NB4 (cell line): Measurements from ENCODE around the gene TUBD1.

Experiments
- MYC ChIP-seq: IDR thresholded peaks from 2 replicates; pipeline ENCODE4 v1.6.1; 2011; ENCODE audit warnings: low read depth, low read length
- POLR2A ChIP-seq: IDR thresholded peaks from 2 replicates; pipeline ENCODE4 v1.6.1; 2011; ENCODE audit warnings: mild to moderate bottlenecking; ENCODE audit not compliant: insufficient read length; ENCODE audit errors: extremely low read depth
- TF ChIP-seq, protein P1 (sequence below): IDR thresholded peaks from one replicate; pipeline ENCODE4 v1.5.1; 2012; ENCODE audit warnings: low read depth, low read length

DNA sequence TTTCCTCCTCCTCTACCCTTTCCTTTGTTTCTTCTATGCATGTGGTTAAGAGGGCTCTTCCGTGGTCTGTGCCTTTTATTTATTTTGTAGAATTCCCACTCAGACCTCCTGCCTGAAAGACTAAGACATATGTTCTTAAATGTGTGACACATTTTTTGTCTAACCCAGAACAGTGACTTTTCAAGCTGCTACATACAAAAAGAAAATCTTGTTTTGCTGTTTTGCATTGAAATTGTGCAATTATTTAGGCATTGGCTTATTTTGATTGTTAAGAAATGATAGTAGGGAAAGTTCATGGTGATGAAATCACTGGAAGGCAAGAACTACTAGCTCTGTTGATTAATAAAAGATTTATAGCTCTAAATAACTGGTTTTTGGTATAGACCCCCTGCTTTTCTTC, 76.8 kb downstream of the TUBD1 start:
- TF ChIP-seq, protein P1, sequence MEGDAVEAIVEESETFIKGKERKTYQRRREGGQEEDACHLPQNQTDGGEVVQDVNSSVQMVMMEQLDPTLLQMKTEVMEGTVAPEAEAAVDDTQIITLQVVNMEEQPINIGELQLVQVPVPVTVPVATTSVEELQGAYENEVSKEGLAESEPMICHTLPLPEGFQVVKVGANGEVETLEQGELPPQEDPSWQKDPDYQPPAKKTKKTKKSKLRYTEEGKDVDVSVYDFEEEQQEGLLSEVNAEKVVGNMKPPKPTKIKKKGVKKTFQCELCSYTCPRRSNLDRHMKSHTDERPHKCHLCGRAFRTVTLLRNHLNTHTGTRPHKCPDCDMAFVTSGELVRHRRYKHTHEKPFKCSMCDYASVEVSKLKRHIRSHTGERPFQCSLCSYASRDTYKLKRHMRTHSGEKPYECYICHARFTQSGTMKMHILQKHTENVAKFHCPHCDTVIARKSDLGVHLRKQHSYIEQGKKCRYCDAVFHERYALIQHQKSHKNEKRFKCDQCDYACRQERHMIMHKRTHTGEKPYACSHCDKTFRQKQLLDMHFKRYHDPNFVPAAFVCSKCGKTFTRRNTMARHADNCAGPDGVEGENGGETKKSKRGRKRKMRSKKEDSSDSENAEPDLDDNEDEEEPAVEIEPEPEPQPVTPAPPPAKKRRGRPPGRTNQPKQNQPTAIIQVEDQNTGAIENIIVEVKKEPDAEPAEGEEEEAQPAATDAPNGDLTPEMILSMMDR = no peak
- TF ChIP-seq POLR2A = no peak
- TF ChIP-seq MYC = no peak
